ENCODE data around the gene ZDHHC1. TPM values are rescaled to one million over a fixed set of nuclear protein-coding genes. Genes with fewer than 3 reads are reported as not detected.
"Not testable (repeated sequence)": the region's sequence is repeated elsewhere in the genome, so short reads cannot be mapped to it uniquely, and the experiment has no call there.

ZDHHC1 gene
- total and polyA plus RNA-seq, 5 donors from 2014 or later, result 0.60 TPM; not detected in 4

DNA sequence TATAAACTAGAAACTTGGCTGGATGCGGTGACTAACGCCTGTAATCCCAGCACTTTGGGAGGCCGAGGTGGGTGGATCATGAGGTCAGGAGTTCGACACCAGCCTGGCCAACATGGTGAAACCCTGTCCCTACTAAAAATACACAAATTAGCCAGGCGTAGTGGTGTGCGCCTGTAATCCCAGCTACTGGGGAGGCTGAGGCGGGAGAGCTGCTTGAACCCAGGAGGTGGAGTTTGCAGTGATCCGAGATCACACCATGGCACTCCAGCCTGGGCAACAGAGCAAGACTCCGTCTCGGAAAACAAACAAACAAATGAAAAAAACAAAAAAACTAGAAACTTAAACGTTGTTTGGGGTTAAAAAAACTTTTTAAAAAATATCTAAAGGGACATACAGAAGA, 40.3 kb downstream of the ZDHHC1 start:
- H3K9me3 ChIP-seq (ENCODE audit: control insufficient read depth in 2 of 2, low read length in 2 of 2); H3K36me3 Mint-ChIP-seq; H3K4me1 ChIP-seq (ENCODE audit: control insufficient read depth, insufficient read depth, low read length, poor library complexity, severe bottlenecking); H3K4me3 ChIP-seq (ENCODE audit: low read depth, low read length); H3K9me3 Mint-ChIP-seq; DNase-seq; H3K27ac Mint-ChIP-seq; ATAC-seq (ENCODE audit: low read depth in 2 of 2); H3K27ac ChIP-seq (ENCODE audit: insufficient read depth, low read length, poor library complexity, severe bottlenecking); H3K4me1 Mint-ChIP-seq; H3K36me3 ChIP-seq (ENCODE audit: control insufficient read depth, insufficient read depth, low read length); H3K27me3 ChIP-seq (ENCODE audit: control insufficient read depth, insufficient read depth, low read length); H3K4me3 Mint-ChIP-seq: not testable (repeated sequence)
- peaks cover 10% of the 10 kb centered on the region for H3K27me3 Mint-ChIP-seq

- H3K27me3 ChIP-seq (ENCODE audit: control insufficient read depth, insufficient read depth, low read length), result peaks cover 17% of the 10 kb centered on the region
- H3K27ac ChIP-seq (ENCODE audit: insufficient read depth, low read length, poor library complexity, severe bottlenecking), result no peak overlapping the region
- Mint-ChIP-seq H3K4me3 (no peak overlapping the region), H3K36me3 (no peaks in the 10 kb centered on the region), H3K27me3 (no peaks in the 10 kb centered on the region), H3K4me1 (no peaks in the 10 kb centered on the region), H3K27ac (no peak overlapping the region), H3K9me3 (no peaks in the 10 kb centered on the region)
- H3K9me3 ChIP-seq (ENCODE audit: control insufficient read depth in 2 of 2, low read length in 2 of 2), result no peaks in the 10 kb centered on the region
- DNase-seq (no peak), ATAC-seq (ENCODE audit: low read depth in 2 of 2) (no peak)
- H3K4me1 ChIP-seq (ENCODE audit: control insufficient read depth, insufficient read depth, low read length, poor library complexity, severe bottlenecking), result no peaks in the 10 kb centered on the region
- H3K36me3 ChIP-seq (ENCODE audit: control insufficient read depth, insufficient read depth, low read length), result no peaks in the 10 kb centered on the region
- no peak overlapping the region for H3K4me3 ChIP-seq (ENCODE audit: low read depth, low read length)
Observed at GRCh38 chr16:67372664-67373063, 43.6 kb downstream of the ZDHHC1 start.

- Mint-ChIP-seq H3K4me1 (peaks cover 0 to 3% (median under 1%) of the 10 kb centered on the region in 4 donors), H3K4me3 (no peak overlapping the region), H3K27ac (no peak overlapping the region), H3K36me3 (no peaks in the 10 kb centered on the region), H3K9me3 (no peaks in the 10 kb centered on the region), H3K27me3 (no peaks in the 10 kb centered on the region)
- Histone ChIP-seq H3K4me3 (ENCODE audit: low read depth, low read length) (no peak overlapping the region), H3K4me1 (ENCODE audit: control insufficient read depth, insufficient read depth, low read length, poor library complexity, severe bottlenecking) (no peaks in the 10 kb centered on the region), H3K27ac (ENCODE audit: insufficient read depth, low read length, poor library complexity, severe bottlenecking) (no peak overlapping the region), H3K9me3 (ENCODE audit: control insufficient read depth in 2 of 2, low read length in 2 of 2) (no peaks in the 10 kb centered on the region), H3K27me3 (ENCODE audit: control insufficient read depth, insufficient read depth, low read length) (peaks cover 18% of the 10 kb centered on the region), H3K36me3 (ENCODE audit: control insufficient read depth, insufficient read depth, low read length) (no peaks in the 10 kb centered on the region)
- ATAC-seq (ENCODE audit: low read depth in 2 of 2) (no peak), DNase-seq (no peak)
Observed at GRCh38 chr16:67370661-67371060, 45.6 kb downstream of the ZDHHC1 start.

DNA sequence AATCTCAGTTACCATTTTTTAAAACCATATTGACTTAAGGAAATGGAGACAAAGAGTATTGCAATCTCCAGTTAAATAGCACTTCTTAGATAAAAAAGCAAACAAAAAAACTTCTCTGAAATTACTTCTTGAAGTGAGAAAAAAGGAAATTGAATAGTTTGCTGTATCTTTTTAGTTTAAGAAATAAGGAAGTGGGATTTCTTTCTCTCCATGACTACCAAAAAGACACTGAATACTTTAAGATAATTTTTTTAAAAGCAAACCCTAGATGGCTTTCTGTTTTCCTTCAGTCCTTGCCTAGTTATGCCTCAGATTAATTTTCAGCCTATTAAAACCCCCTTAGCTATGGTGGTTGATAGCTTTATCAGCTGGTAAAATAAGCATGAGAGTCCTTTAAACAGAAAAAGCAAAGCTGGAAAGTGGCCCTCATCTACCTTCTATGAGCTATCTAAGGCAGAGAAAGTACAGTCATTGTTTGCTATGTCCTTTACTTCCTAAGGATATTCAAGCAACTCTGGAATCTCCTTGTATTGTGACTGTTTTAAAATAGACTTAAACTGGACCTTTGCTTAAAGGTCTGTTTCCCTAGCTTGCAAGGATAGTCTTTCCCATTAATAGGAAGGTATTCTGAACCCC, 51.6 kb downstream of the ZDHHC1 start:
- H3K27me3 ChIP-seq (ENCODE audit: control insufficient read depth, insufficient read depth, low read length), result peaks cover 11% of the 10 kb centered on the region
- no peak for ATAC-seq (ENCODE audit: low read depth in 2 of 2)
- Mint-ChIP-seq H3K36me3 (no peaks in the 10 kb centered on the region), H3K9me3 (no peaks in the 10 kb centered on the region), H3K27me3 (peaks cover 13% of the 10 kb centered on the region), H3K4me1 (peaks cover 0 to 18% (median 8%) of the 10 kb centered on the region in 4 donors), H3K27ac (peak overlapping the region in 1 of 3 donors; percentile 48), H3K4me3 (peak overlapping the region in 2 of 4 donors; percentile 5 to 24)
- H3K9me3 ChIP-seq (ENCODE audit: control insufficient read depth in 2 of 2, low read length in 2 of 2), result no peaks in the 10 kb centered on the region
- no peaks in the 10 kb centered on the region for H3K4me1 ChIP-seq (ENCODE audit: control insufficient read depth, insufficient read depth, low read length, poor library complexity, severe bottlenecking)
- DNase-seq, result no peak
- H3K27ac ChIP-seq (ENCODE audit: insufficient read depth, low read length, poor library complexity, severe bottlenecking), result no peak overlapping the region
- H3K36me3 ChIP-seq (ENCODE audit: control insufficient read depth, insufficient read depth, low read length), result no peaks in the 10 kb centered on the region
- no peak overlapping the region for H3K4me3 ChIP-seq (ENCODE audit: low read depth, low read length)

DNA sequence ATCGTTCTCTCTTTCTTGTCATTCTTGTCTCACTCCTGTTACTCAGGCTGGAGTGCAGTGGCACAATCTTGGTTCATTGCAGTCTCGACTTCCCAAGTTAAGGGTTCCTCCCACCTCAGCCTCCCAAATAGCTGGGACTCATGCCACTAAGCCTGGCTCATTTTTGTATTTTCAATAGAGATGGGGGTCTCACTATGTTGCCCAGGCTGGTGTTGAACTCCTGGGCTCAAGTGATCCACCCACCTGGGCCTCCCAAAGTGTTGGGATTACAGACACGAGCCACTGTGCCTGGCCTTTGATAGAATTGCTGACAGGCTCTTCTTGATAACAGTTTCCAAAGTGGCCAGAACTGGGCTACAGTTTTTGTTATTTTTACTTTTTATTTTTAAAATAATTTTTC, 55.2 kb downstream of the ZDHHC1 start:
- Histone ChIP-seq H3K4me1 (ENCODE audit: control insufficient read depth, insufficient read depth, low read length, poor library complexity, severe bottlenecking) (no peaks in the 10 kb centered on the region), H3K27me3 (ENCODE audit: control insufficient read depth, insufficient read depth, low read length) (peaks cover 10% of the 10 kb centered on the region), H3K4me3 (ENCODE audit: low read depth, low read length) (no peak overlapping the region), H3K9me3 (ENCODE audit: control insufficient read depth in 2 of 2, low read length in 2 of 2) (no peaks in the 10 kb centered on the region), H3K27ac (ENCODE audit: insufficient read depth, low read length, poor library complexity, severe bottlenecking) (no peak overlapping the region), H3K36me3 (ENCODE audit: control insufficient read depth, insufficient read depth, low read length) (no peaks in the 10 kb centered on the region)
- no peaks in the 10 kb centered on the region for H3K9me3 Mint-ChIP-seq
- H3K27me3 Mint-ChIP-seq, result peaks cover 28% of the 10 kb centered on the region
- DNase-seq (no peak), ATAC-seq (ENCODE audit: low read depth in 2 of 2) (no peak)
- peaks cover 0 to 18% (median 8%) of the 10 kb centered on the region in 4 donors for H3K4me1 Mint-ChIP-seq
- no peaks in the 10 kb centered on the region for H3K36me3 Mint-ChIP-seq
- no peak overlapping the region for H3K4me3 Mint-ChIP-seq
- H3K27ac Mint-ChIP-seq, result no peak overlapping the region

DNA sequence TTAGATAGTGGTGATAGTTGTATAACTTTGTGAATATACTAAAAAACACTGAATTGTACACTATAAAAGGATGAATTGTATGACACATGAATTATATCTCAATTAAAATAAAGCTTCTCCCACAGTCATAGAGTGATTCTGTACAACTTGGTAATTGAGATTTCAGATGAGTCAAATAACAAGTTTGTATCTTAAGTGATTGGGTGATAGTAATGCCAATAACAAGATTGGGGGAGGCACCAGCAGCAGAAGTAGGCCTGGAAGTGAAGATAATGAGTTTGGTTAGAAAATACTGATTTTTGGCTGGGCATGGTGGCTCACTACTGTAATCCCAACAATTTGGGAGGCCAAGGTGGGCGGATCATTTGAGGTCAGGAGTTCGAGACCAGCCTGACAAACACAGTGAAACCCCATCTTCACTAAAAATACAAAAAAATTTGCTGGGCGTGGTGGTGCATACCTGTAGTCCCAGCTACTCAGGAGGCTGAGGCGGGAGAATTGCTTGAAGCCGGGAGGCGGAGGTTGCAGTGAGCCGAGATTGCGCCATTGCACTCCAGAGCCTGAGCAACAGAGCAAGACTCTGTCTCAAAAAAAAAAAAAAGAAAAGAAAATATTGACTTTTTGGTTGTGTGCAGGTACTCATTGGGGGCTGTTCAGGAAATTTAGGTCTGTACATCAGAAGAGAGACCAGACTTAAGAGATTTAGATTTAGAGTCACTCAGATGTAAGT, 56.6 kb downstream of the ZDHHC1 start:
- H3K27ac ChIP-seq (ENCODE audit: insufficient read depth, low read length, poor library complexity, severe bottlenecking); H3K4me3 Mint-ChIP-seq; H3K4me3 ChIP-seq (ENCODE audit: low read depth, low read length); H3K36me3 Mint-ChIP-seq; H3K4me1 Mint-ChIP-seq; H3K4me1 ChIP-seq (ENCODE audit: control insufficient read depth, insufficient read depth, low read length, poor library complexity, severe bottlenecking); H3K27ac Mint-ChIP-seq; DNase-seq; H3K9me3 Mint-ChIP-seq; ATAC-seq (ENCODE audit: low read depth in 2 of 2); H3K36me3 ChIP-seq (ENCODE audit: control insufficient read depth, insufficient read depth, low read length); H3K9me3 ChIP-seq (ENCODE audit: control insufficient read depth in 2 of 2, low read length in 2 of 2): not testable (repeated sequence)
- H3K27me3 ChIP-seq (ENCODE audit: control insufficient read depth, insufficient read depth, low read length), result peaks cover 14% of the 10 kb centered on the region
- peaks cover 22% of the 10 kb centered on the region for H3K27me3 Mint-ChIP-seq

DNA sequence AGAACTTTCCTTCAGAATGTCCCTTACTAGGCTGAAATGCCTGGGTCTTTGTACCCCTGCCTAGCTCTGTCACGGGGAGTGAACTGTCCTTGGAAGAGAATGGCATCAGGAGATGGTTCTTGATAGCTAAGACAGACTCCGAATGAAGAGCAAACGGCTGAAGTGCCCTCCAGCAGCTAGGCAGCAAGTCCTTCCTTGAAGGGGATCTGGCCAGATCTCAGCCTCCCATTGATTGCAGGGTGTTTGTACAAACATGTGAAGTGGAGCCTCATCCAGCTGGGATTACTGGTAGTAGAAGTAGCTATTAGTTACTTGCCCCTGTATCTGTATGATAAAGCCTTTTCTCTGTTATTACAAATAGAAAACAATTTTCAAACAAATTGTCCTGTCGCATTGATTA, 58.7 kb downstream of the ZDHHC1 start:
- H3K4me3 ChIP-seq (ENCODE audit: low read depth, low read length), result no peak overlapping the region
- no peaks in the 10 kb centered on the region for H3K36me3 Mint-ChIP-seq
- H3K27ac Mint-ChIP-seq, result no peak overlapping the region
- H3K27me3 Mint-ChIP-seq, result peaks cover 22% of the 10 kb centered on the region
- no peaks in the 10 kb centered on the region for H3K4me1 Mint-ChIP-seq
- H3K9me3 Mint-ChIP-seq, result no peaks in the 10 kb centered on the region
- H3K27ac ChIP-seq (ENCODE audit: insufficient read depth, low read length, poor library complexity, severe bottlenecking), result no peak overlapping the region
- ATAC-seq (ENCODE audit: low read depth in 2 of 2) (no peak), DNase-seq (no peak)
- no peak overlapping the region for H3K4me3 Mint-ChIP-seq
- H3K4me1 ChIP-seq (ENCODE audit: control insufficient read depth, insufficient read depth, low read length, poor library complexity, severe bottlenecking), result no peaks in the 10 kb centered on the region
- peaks cover 11% of the 10 kb centered on the region for H3K27me3 ChIP-seq (ENCODE audit: control insufficient read depth, insufficient read depth, low read length)
- no peaks in the 10 kb centered on the region for H3K36me3 ChIP-seq (ENCODE audit: control insufficient read depth, insufficient read depth, low read length)
- no peaks in the 10 kb centered on the region for H3K9me3 ChIP-seq (ENCODE audit: control insufficient read depth in 2 of 2, low read length in 2 of 2)

DNA sequence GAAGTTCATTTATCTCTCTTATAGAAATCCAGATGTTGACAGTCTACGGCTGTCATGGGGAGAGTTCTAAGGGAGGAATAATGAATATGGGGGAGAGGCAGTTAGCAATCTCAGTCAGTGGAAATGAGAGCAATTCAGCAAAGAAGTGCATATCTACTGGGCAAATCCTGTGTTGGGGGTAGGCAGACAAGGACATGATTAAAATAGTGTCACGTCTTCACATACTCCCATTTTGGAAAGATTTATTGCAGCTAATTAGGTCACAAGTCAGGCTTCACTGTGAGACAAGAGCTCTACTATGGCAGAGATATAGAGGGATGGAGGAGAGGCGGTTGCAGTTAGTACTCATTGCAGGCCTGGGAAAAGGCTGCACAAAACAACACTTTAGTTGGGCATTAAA, 59.9 kb downstream of the ZDHHC1 start:
- Histone ChIP-seq H3K9me3 (ENCODE audit: control insufficient read depth in 2 of 2, low read length in 2 of 2) (no peaks in the 10 kb centered on the region), H3K4me1 (ENCODE audit: control insufficient read depth, insufficient read depth, low read length, poor library complexity, severe bottlenecking) (no peaks in the 10 kb centered on the region), H3K27ac (ENCODE audit: insufficient read depth, low read length, poor library complexity, severe bottlenecking) (no peak overlapping the region), H3K4me3 (ENCODE audit: low read depth, low read length) (no peak overlapping the region), H3K27me3 (ENCODE audit: control insufficient read depth, insufficient read depth, low read length) (peaks cover 11% of the 10 kb centered on the region), H3K36me3 (ENCODE audit: control insufficient read depth, insufficient read depth, low read length) (no peaks in the 10 kb centered on the region)
- no peaks in the 10 kb centered on the region for H3K4me1 Mint-ChIP-seq
- H3K9me3 Mint-ChIP-seq, result no peaks in the 10 kb centered on the region
- no peak overlapping the region for H3K4me3 Mint-ChIP-seq
- no peaks in the 10 kb centered on the region for H3K36me3 Mint-ChIP-seq
- H3K27me3 Mint-ChIP-seq, result peaks cover 22% of the 10 kb centered on the region
- no peak overlapping the region for H3K27ac Mint-ChIP-seq
- no peak for ATAC-seq (ENCODE audit: low read depth in 2 of 2)
- DNase-seq, result no peak

All from CD4-positive, CD25-positive, alpha-beta regulatory T cell (primary cell).